Naive thymus-derived CD8-positive, alpha-beta T cell (primary cell): ENCODE data around the gene TEX12. TPM values are rescaled to one million over a fixed set of nuclear protein-coding genes. Genes with fewer than 3 reads are reported as not detected.
"Not testable (repeated sequence)": the region's sequence is repeated elsewhere in the genome, so short reads cannot be mapped to it uniquely, and the experiment has no call there.

ENCODE experiments used
- ATAC-seq, 2 donors: fragments of 150-1000 bp; cut with Tn5 transposase in 1 of 2; sonication (Bioruptor Pico), chemical (Tn5 transposase) in 1 of 2; 1 replicate in 1 of 2; 2 replicates in 1 of 2; pipeline ENCODE4 v1.10.0; 2021; ENCODE audit warnings: mild to moderate bottlenecking in 2 of 2, moderate library complexity in 2 of 2
- POLR2A ChIA-PET: fragments of 350-600 bp; sonication (Branson Sonifier 250); formaldehyde crosslinking; loops from one replicate; lab custom pipeline; 2021; ENCODE audit warnings: antibody characterized with exemption; lab: Charles Lee
- DNase-seq, 10 donors: peaks; one replicate each; pipeline versions ENCODE4 v3.0.0 to v3.0.0-alpha.2; 2020 to 2022
- H3K27ac Mint-ChIP-seq, 10 donors: one replicate each; pipeline ENCODE4 v1.8.0; 2020 to 2022; ENCODE audit warnings: mild to moderate bottlenecking in 10 of 10, mixed read lengths in 10 of 10, moderate library complexity in 4 of 10, inconsistent platforms in 1 of 10
- H3K27me3 Mint-ChIP-seq, 5 donors: one replicate each; pipeline ENCODE4 v1.8.0; 2021 to 2022; ENCODE audit warnings: mixed read lengths in 5 of 5
- H3K36me3 Mint-ChIP-seq, 3 donors: one replicate each; pipeline ENCODE4 v1.8.0; 2020 to 2022; ENCODE audit warnings: mixed read lengths in 3 of 3, mild to moderate bottlenecking in 2 of 3, inconsistent platforms in 1 of 3
- H3K4me1 Mint-ChIP-seq, 4 donors: one replicate each; pipeline ENCODE4 v1.8.0; 2021 to 2022; ENCODE audit warnings: mixed read lengths in 4 of 4
- H3K4me3 Mint-ChIP-seq, 10 donors: one replicate each; pipeline ENCODE4 v1.8.0; 2020 to 2022; ENCODE audit warnings: mild to moderate bottlenecking in 10 of 10, mixed read lengths in 10 of 10, moderate library complexity in 6 of 10, inconsistent platforms in 1 of 10
- H3K9me3 Mint-ChIP-seq, 9 donors: one replicate each; pipeline ENCODE4 v1.8.0; 2020 to 2022; ENCODE audit warnings: mixed read lengths in 9 of 9, mild to moderate bottlenecking in 3 of 9, inconsistent platforms in 1 of 9, moderate library complexity in 1 of 9
- polyA plus RNA-seq, 3 donors: library from polyadenylated mRNA; unstranded; fragments of 300-500 nt; fragmentation: Illumina TruSeq; gene quantifications; one replicate each; pipeline ENCODE4 v1.2.3, GENCODE V29; 2021
- total RNA-seq, 8 experiments: library from RNA in 2 of 8; stranded (reverse) in 2 of 8; gene quantifications; one replicate each; pipeline ENCODE4 v1.2.3 and lab custom pipeline; 2021 to 2026

Gene TEX12
- total and polyA plus RNA-seq, 5 experiments from 2014 or later: 0.44 TPM; not detected in 4

- Mint-ChIP-seq H3K27ac (no peak overlapping the region), H3K4me1 (peaks cover 0 to 12% (median 0%) of the 10 kb centered on the region in 4 donors), H3K4me3 (no peak overlapping the region), H3K36me3 (peaks cover 0 to 11% (median 5%) of the 10 kb centered on the region in 3 donors), H3K9me3 (peaks cover 0 to 1% (median 0%) of the 10 kb centered on the region in 9 donors), H3K27me3 (peaks cover 0 to 9% (median 5%) of the 10 kb centered on the region in 5 donors)
- ATAC-seq (no peak), DNase-seq (no peak)
- POLR2A ChIA-PET: interaction anchor here (0.6 kb wide), 1 partner anchor 346 kb away, joined by 7 read pairs; no protein-coding TSS in a partner anchor
Observed at GRCh38 chr11:112156956-112157766, 10.0 kb upstream of the TEX12 start.

DNA sequence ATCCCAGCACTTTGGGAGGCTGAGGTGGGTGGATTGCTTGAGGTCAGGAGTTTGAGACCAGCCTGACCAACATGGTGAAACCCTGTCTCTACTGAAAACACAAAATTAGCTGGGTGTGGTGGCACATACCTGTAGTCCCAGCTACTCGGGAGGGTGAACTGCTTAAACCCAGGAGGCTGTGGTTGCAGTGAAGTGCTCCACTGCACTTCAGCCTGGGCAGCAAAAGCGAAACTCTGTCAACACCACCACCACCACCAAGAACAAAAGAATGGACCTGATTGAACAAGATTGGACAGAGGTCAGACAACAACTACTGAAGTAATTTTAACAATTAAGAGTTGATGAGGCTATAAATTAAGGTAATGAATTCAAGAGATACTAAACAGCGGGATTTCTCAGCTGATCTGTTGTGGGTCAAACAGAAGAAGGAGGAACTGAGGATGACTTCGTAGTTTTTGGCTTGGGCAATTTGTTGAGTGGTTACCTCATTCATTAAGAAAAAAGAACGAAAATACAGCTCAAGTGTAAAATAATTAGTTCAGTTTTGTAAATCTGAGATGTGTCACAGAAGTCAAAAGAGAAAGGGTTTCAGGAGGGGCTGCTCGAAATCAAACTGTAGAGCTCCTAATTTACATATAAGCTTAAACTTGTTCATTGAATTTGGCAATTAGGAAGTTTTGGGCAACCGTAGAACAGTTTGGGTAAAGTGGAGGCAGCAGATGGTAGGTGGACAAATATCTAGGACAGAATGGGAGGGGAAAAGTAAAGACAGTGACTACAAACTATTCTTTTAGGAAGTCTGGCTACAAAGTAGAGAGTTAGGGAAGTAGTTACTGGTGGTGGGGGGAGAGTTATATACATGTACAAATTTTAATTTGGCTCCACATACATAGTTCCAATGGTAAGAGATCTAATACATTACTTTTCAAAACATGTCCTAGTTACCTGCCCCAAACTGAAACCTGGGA lies 7.8 kb upstream of the TEX12 start:
- H3K9me3 Mint-ChIP-seq: peaks cover 0 to 1% (median 0%) of the 10 kb centered on the region in 9 donors
- no peak overlapping the region for H3K4me3 Mint-ChIP-seq
- H3K27ac Mint-ChIP-seq: no peak overlapping the region
- peaks cover 8 to 17% (median 11%) of the 10 kb centered on the region in 5 donors for H3K27me3 Mint-ChIP-seq
- H3K4me1 Mint-ChIP-seq: peaks cover 0 to 23% (median 6%) of the 10 kb centered on the region in 4 donors
- DNase-seq: no peak
- POLR2A ChIA-PET: no interaction called here
- peaks cover 0 to 11% (median 9%) of the 10 kb centered on the region in 3 donors for H3K36me3 Mint-ChIP-seq
- no peak for ATAC-seq

- Mint-ChIP-seq H3K27ac (no peak overlapping the region), H3K36me3 (peaks cover 0 to 13% (median 9%) of the 10 kb centered on the region in 3 donors)
- no peak for ATAC-seq
Observed at GRCh38 chr11:112160091-112160848, 6.9 kb upstream of the TEX12 start.

GRCh38 chr11:112161012-112161411 lies 6.2 kb upstream of the TEX12 start:
- Mint-ChIP-seq H3K9me3 (peaks cover 0 to 1% (median 0%) of the 10 kb centered on the region in 9 donors), H3K27me3 (peaks cover 10 to 21% (median 18%) of the 10 kb centered on the region in 5 donors), H3K27ac (no peak overlapping the region), H3K4me1 (peaks cover 0 to 26% (median 6%) of the 10 kb centered on the region in 4 donors), H3K36me3 (peaks cover 0 to 15% (median 9%) of the 10 kb centered on the region in 3 donors), H3K4me3 (no peak overlapping the region)
- DNase-seq (no peak), ATAC-seq (no peak)
- POLR2A ChIA-PET: no interaction called here

More at GRCh38 chr11:112160091-112160848, 6.9 kb upstream of the TEX12 start:
- Mint-ChIP-seq H3K4me3 (no peak overlapping the region), H3K4me1 (peaks cover 0 to 26% (median 6%) of the 10 kb centered on the region in 4 donors), H3K27me3 (peaks cover 10 to 21% (median 17%) of the 10 kb centered on the region in 5 donors), H3K9me3 (peaks cover 0 to 1% (median 0%) of the 10 kb centered on the region in 9 donors)
- DNase-seq: no peak
- POLR2A ChIA-PET: no interaction called here

- Mint-ChIP-seq H3K4me1 (peaks cover 0 to 26% (median 6%) of the 10 kb centered on the region in 4 donors), H3K36me3 (peaks cover 0 to 13% (median 9%) of the 10 kb centered on the region in 3 donors), H3K27me3 (peaks cover 10 to 29% (median 23%) of the 10 kb centered on the region in 5 donors)
- H3K9me3 Mint-ChIP-seq, H3K27ac Mint-ChIP-seq, DNase-seq, H3K4me3 Mint-ChIP-seq, ATAC-seq, POLR2A ChIA-PET: not testable (repeated sequence)
Observed at GRCh38 chr11:112162200-112162599, 5.0 kb upstream of the TEX12 start.

- Mint-ChIP-seq H3K27ac (no peak overlapping the region), H3K4me3 (no peak overlapping the region), H3K27me3 (peaks cover 10 to 37% (median 25%) of the 10 kb centered on the region in 5 donors), H3K4me1 (peaks cover 0 to 26% (median 6%) of the 10 kb centered on the region in 4 donors), H3K36me3 (peaks cover 0 to 10% (median 9%) of the 10 kb centered on the region in 3 donors), H3K9me3 (peaks cover 0 to 2% (median 0%) of the 10 kb centered on the region in 9 donors)
- POLR2A ChIA-PET: no interaction called here
- DNase-seq (no peak), ATAC-seq (no peak)
Observed at GRCh38 chr11:112162761-112163546, 4.2 kb upstream of the TEX12 start.

DNA sequence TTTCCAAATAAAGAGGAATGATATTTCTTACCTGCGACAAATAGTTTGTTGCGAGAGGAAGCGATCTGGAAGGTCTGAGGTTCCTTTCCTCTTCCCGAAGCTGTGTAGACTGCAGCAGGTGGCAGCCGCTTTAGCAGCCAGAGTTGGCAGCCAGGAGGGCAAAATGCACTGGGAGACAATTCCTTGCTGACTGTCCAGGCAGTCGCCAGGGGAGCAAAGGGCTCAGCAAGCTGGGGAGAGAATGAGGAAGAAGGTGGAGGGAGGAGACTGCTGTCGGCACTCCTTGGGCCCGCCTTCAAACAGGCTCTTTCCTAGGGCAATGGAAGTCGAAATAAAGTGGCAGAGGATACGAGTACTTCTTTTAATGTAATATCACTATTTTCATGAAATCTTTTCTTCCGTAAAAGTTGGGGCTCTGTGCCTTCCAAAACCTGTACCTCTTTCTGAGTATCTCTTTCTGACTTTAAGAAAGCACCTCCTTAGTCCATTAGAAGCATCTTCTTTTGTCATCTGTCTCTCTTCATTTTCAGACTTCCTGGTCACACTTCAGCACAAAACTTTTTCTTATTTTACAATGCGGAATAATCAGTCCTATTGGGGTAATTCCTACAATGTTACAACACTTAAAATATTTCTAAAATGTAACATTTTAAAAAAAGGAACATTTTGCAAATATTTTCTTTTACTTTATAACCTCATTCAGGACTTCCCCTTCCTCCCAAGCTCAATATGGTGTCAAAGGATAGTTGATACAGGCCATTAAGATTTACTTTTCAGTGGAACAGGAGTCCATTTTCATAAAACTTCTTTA lies 3.1 kb upstream of the TEX12 start, which contains the start of gene IL18:
IL18 (minus strand) TSS at position 220 of the 811 bp plus-strand sequence. CDS start 9,041 bp downstream, outside the sequence.
- no peak for DNase-seq
- peaks cover 0 to 10% (median 9%) of the 10 kb centered on the region in 3 donors for H3K36me3 Mint-ChIP-seq
- peak within 1 kb of the TSS in 5 of 10 donors; percentile 12 to 74 (median 39) for H3K4me3 Mint-ChIP-seq
- POLR2A ChIA-PET: no interaction called here
- no peak for ATAC-seq
- H3K27ac Mint-ChIP-seq: no peak within 1 kb of the TSS
- H3K4me1 Mint-ChIP-seq: peaks cover 0 to 26% (median 6%) of the 10 kb centered on the region in 4 donors
- H3K27me3 Mint-ChIP-seq: peaks cover 12 to 40% (median 25%) of the 10 kb centered on the region in 5 donors
- peaks cover 0 to 2% (median 0%) of the 10 kb centered on the region in 9 donors for H3K9me3 Mint-ChIP-seq

- no peak for ATAC-seq
- POLR2A ChIA-PET: no interaction called here
- H3K27ac Mint-ChIP-seq: no peak overlapping the region
Observed at GRCh38 chr11:112165049-112165448, 2.1 kb upstream of the TEX12 start.

DNA sequence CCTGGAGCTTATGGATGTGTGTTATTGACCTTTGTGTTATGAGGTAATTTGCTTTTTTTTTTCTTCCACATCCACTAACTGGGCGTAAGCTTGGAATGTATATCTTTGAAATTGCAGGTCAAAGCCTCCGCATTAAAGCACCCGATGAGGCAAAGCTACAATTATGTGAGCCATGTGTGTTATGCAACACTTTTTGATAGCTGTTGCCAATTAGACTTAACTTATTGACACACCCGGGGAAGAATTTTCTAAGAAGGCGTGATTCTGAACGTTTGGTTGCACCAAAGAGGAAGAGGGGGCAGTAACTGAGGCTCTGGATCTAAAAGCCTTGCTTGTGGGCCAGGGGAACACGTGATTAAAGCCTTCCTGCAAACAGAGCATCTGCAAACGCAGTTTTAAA lies 610 bp upstream of the TEX12 start:
- H3K4me3 Mint-ChIP-seq: no peak overlapping the region
- H3K4me1 Mint-ChIP-seq: peaks cover 0 to 14% (median 6%) of the 10 kb centered on the region in 4 donors
- peaks cover 0 to 9% (median 7%) of the 10 kb centered on the region in 3 donors for H3K36me3 Mint-ChIP-seq
- no peak overlapping the region for H3K27ac Mint-ChIP-seq
- DNase-seq: no peak
- POLR2A ChIA-PET: no interaction called here
- peaks cover 12 to 40% (median 25%) of the 10 kb centered on the region in 5 donors for H3K27me3 Mint-ChIP-seq
- peaks cover 0 to 2% (median 0%) of the 10 kb centered on the region in 9 donors for H3K9me3 Mint-ChIP-seq
- no peak for ATAC-seq

More at GRCh38 chr11:112165049-112165448, 2.1 kb upstream of the TEX12 start:
- Mint-ChIP-seq H3K4me3 (no peak overlapping the region), H3K9me3 (peaks cover 0 to 2% (median 0%) of the 10 kb centered on the region in 9 donors), H3K4me1 (peaks cover 0 to 18% (median 6%) of the 10 kb centered on the region in 4 donors), H3K36me3 (peaks cover 0 to 10% (median 9%) of the 10 kb centered on the region in 3 donors), H3K27me3 (peaks cover 12 to 40% (median 25%) of the 10 kb centered on the region in 5 donors)
- DNase-seq: no peak

DNA sequence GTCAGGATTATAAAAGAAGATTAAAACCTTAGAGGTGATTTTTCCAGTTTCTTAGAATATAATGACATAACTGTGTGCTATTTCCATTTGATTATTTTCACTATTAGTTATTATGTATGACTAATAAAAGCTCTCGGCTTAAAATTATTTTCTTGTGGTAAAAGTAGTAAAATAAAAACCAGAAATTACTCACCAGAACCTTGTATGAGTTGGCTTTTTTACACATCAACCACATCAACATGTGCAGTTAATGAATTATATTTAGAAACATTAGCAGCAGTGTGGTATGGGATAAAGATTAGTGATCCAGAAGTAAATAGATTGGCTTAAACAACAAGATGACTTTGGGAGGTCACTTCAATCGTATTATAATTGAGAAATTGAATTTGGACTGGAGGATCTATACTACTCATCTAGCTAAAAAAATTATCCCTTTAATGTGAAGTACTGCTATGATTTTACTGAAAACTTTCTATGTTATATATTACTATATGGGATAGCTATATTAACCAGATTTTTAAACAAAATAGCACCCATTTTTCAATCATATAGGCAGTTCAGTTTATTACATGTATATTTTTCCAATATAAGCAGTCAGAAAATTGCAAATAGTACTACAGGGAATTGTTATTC lies 5.3 kb downstream of the TEX12 start:
- POLR2A ChIA-PET: no interaction called here
- peaks cover 9 to 13% (median 12%) of the 10 kb centered on the region in 4 donors for H3K4me1 Mint-ChIP-seq
- no peak overlapping the region for H3K4me3 Mint-ChIP-seq
- no peak overlapping the region for H3K27ac Mint-ChIP-seq
- no peak for ATAC-seq
- no peaks in the 10 kb centered on the region for H3K9me3 Mint-ChIP-seq
- DNase-seq: no peak
- peaks cover 11 to 30% (median 17%) of the 10 kb centered on the region in 5 donors for H3K27me3 Mint-ChIP-seq
- H3K36me3 Mint-ChIP-seq: no peaks in the 10 kb centered on the region
